Right forelimb (tissue), 1 donor: Measurements from ENCODE around the gene NDUFAF2.
"Not testable (repeated sequence)": the region's sequence is repeated elsewhere in the genome, so short reads cannot be mapped to it uniquely, and the experiment has no call there.

ENCODE experiments used
- DNase-seq: peaks from one replicate; pipeline ENCODE4 v3.0.0-alpha.2; 2018

NDUFAF2 gene

DNA sequence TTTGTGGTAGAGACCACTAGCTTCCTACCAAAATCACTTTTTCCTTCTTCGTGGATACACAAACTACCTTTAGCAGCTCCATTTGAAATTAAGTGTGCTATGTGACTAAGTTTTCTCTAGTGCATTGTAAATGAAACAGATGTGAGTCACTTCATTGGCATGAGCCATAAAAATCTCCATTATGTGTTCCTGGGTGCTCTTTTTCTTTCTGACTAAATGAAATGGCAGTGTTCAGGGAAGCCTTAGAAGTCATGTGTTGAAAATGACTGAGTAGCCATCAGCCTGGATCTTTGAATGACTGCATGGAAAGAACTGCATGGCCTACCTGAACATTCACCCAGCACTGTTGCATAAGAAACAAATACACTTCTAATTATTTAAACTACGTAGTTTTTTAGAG lies 107.9 kb downstream of the NDUFAF2 start:
- DNase-seq: no peak

- DNase-seq: no peak
Observed at GRCh38 chr5:61053937-61054336, 108.9 kb downstream of the NDUFAF2 start.

DNA sequence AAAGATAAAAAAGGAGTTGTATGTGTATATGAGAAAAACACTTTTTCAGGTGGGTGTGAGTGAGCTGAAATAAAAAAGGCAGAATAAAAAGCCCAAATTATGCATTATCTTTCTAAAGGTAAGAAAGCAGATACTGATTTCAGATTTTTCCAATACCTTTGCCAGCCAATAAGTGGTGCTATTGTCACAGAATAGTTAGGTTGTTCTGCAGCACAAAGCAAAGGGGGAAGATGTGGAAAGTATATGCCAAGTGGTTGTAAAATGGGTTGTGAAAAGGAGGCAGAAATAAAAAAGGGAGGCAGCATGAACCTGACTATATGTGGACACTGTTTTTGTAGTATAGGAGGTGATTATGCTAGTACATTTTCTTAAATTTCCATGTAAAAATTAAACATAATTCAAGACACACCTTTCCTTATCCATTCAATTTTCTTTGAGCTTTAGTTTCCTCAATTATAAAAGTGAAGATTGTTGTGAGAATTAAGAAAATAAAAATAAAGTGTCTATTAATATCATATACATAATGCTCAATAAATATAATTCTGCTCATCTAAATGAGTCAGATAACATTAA lies 110.5 kb downstream of the NDUFAF2 start:
- no peak for DNase-seq

DNA sequence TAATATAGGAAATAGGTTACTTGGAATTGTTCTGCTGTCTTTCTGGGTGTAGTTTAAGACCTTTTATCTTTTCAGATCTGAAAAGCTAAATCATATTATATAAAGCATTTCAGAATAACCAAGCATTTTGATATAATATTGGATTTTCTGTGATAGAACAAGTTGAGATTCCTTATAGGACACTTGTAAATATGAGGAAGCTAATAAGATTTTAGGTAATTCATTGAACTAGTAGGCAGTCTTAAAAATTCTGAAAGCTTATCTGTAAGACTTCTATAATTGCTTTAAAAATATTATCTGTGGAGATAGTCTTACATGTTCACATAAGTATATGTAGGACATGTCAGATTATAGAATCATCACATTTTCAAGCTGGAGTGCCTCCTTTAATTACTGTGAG lies 114.5 kb downstream of the NDUFAF2 start:
- DNase-seq: no peak

DNA sequence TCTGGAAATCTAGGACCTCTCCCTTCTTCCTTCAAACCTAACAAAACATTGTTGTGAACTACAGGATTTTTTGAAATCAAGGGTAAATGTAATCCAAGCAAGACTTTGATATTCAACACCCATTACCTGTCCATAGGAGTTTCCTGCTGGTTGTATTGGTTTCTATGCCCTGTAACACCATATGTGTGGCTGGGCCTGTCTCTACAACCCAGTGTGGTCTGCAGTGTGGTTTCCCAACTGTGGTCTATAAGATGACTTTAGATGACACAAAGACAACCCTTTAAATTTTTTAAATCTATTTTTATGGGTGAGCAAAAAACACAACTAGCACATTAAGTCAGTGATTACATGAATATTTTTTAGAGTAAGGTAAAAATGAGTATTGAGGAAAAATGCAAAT lies 124.1 kb downstream of the NDUFAF2 start:
- no peak for DNase-seq

DNA sequence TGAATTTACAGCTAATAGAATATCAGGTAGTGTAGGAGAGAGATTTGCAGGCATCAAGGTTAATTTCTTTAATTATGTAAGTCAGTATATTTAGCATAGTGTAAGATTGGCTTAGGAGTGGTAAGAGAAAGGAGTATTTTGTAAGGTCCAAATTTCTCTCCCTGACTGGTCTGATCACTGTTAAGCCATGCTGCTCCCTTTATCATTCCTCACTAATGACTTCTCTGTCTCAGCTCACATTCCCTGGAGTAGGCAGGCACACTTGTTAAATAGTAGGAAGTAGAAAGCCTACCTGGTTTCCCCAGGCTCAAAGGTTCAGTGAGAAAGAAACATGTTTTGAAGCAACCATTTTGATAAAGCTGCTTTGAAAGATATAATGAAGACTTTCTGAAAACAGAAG lies 126.5 kb downstream of the NDUFAF2 start:
- DNase-seq: no peak

DNA sequence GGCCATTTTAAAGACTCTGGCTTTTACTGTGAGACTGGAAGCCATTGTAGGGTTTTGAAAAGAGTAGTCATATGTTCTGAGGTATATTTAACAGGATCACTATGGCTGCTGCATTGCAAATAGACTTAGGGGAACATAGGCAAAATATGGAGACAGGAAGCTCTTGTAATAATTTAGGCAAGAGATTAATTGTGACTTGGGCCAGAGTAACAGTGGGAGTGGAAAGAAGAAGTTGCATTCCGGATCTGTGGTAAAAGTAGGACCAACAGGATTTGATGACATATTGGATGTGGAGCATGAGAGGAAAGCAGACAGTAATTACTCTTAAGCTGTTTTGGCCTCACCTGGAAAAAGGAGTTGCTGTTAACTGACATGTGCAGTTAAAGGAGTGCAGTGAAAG lies 131.6 kb downstream of the NDUFAF2 start:
- no peak for DNase-seq

DNA sequence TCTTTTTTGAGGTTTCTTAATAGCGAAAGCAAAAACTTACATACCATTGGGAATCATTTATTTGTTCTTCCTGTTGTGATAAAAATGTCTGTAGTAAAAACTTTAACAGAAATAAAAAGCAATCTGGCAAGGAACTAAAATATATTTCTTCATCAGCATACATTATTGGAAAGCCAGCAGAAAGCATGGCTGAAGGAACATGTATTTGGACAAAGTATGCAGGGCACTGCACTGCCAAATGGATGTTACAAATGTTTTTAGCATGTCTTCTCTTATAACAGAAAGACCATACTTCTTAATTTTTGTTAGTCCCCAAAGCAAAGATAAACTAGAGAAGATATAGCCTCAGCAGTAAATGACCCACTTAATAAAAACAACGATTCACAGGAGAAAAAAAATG lies 136.7 kb downstream of the NDUFAF2 start:
- DNase-seq: no peak

GRCh38 chr5:61082516-61083280 lies 137.7 kb downstream of the NDUFAF2 start:
- no peak for DNase-seq

DNA sequence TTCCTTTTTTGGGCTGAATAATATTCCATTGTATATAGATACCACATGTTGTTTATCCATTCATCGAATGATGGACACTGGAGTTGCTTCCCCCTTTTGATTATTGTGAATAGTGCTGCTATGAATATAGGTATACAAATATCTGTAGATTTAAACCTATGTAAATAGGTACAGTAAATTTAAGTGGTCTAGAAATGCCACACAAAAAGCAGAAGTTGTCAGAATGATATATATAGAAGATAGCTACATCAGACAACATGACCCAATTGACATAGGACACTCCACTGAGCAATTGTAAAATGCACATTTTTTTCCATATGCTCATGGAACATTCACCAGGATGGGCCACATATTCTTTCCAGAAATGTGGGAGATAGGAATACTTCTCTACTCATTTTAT lies 139.7 kb downstream of the NDUFAF2 start:
- no peak for DNase-seq

DNA sequence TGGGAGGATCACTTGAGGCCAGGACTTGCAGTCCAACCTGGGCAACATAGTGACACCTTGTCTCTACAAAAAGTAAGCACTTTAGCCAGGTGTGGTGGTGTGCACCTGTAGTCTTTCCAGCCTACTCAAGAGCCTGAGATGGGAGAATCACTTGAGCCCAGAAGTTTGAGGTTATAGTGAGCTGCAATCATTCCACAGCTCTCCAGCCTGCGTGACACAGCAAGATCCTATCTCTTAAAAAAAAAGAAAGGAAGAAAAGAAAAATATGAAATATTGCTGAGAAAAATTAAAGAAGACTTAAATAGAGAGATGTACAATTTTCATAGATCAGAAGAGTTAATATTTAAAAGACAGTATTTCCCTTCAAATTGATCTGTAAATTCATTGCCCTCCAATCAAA lies 140.9 kb downstream of the NDUFAF2 start:
- DNase-seq: no peak

DNA sequence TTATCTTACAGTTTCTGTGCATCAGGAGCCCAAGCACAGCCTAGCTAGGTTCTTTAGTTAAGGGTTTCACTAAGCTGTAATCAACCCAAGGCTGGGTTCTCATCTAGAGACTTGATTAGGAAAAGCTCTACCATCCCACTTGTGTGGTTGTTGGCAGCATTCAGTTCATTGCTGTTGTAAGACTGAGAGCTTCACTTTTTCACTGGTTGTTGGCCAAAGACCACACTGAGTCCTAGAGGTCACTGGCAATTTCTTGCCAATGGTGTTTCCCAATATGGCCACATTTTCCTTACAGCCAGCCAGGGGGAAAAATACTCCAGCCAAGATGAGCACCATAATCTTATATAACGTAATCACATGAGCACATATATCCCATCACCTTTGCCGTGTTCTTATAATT lies 142.9 kb downstream of the NDUFAF2 start:
- no peak for DNase-seq

DNA sequence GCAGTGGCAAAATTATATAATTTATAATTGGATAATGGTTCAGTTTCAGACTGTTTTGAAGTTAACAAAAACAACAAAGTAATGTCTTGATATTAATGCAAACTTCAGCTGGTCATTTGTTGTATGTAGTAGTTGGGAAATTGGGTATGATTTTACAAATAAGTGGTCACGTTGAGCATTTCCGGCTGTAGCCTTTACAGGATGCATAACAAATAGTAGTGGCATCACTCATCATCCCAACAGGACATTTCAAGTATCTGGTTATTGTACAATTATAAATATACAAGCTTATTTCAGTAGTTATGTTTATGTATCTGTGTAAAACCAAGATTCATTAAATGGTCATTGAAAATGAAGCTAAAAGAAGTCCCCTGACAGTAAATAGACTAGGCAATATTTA lies 144.3 kb downstream of the NDUFAF2 start:
- no peak for DNase-seq

DNA sequence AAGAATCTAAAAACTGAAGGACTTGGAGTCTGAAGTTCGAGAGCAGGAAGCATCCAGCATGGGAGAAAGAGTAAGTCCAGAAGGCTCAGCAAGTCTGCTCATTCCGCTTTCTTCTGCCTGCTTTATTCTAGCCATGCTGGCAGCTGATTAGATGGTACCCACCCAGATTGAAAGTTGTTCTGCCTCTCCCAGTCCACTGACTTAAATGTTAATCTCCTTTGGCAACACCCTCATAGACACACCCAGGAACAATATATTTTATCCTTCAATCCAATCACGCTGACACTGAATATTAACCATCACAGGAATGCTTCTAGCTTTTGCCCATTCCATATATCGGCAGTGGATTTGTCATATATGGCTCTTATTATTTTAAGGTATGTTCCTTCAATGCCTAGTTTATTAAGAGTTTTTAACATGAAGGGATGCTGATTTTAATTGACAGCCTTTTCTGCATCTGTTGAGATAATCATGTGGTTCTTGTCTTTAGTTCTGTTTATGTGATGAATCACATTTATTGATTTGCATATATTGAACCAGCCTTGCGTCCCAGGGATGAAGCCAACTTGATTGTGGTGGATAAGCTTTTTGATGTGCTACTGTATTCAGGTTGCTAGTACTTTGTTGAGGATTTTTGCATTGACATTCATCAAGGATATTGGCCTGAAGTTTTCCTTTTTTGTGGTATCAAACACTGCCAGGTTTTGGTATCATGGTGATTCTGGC lies 148.2 kb downstream of the NDUFAF2 start:
- not testable (repeated sequence) for DNase-seq

DNA sequence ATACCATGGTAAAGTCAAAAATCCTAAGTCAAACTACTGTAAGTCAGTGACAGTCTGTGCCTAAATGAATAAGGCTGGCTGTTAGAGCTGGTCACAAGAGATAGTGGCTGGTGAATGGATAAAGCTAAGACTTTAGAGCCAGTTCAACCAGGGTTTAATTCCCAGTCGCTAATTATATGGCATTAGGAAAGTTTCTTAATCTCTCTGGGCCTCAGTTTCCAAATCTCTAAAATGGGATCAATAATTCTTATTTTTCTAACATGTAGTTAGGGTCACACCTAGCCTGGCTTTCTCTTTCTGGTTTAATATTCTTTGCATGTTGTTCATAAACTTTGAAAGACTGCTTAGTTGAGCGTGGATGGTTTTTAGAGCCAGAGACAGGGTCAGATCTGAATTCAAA lies 152.5 kb downstream of the NDUFAF2 start:
- no peak for DNase-seq

DNA sequence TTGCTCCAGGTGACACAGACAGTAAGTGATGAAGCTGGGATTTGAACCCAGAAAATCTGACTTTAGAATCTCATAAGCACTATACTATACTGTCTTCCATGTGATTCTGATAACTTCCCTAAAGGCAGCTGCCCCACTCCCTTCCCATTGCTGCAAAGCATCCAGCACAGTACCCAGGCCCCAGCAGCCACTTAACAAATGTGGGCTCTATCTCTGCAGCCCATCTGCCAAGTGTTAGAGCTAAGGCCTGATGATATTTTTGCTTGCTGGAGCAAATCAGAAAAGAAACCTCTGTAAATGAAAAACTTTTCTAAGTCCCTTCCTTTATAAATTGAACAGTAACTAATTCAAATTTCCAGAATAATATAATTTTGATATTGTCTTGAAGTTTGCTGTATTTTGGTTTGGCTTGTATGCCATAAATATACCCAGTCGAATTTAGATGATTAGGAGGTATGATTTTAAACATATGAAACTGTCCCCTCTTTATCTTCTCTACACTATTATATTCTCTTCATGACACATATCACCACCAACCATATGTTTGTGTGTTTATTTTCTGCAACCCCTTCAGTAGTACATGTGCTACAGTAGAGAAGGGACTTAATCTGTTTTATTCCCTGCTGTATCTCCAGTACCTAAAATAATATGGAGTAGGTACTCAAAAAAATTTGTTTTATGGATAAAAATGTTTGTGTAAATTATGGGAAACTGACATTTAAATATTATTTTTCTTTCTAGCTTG lies 153.4 kb downstream of the NDUFAF2 start:
- DNase-seq: no peak

DNA sequence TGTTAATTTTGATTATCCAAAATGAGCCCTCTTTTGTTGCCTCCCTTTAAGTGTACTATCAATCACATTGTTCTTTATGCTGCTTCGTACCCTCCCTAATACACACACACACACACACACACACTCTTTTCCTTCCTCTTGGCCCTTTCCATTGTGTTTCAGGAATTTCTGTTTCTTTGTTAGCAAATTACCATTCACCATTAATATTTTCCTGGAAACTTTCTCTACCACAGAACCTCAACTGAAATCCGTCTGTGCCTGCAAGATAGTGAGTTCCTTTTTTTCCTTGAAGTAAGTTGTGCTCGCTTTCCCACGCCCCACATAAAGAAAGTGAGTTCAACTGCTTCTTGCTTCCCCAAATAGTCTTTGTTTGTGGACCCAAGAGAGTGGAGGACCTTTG lies 155.4 kb downstream of the NDUFAF2 start:
- DNase-seq: no peak

DNA sequence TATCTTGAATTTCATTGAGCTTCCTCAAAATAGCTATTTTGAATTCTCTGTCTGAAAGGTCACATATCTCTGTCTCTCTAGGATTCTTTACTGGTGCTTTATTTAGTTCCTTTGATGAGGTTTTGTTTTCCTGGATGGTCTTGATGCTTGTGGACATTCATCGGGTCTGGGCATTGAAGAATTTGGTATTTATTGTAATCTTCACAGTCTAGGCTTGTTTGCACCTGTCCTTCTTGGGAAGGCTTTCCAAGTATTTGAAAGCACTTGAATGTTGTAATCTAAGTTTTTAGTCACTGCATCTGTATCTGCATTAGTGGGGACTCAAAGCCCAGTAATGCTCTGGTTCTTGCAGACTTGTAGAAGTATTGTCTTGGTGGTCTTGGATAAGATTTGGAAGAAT lies 169.4 kb downstream of the NDUFAF2 start:
- DNase-seq: no peak

DNA sequence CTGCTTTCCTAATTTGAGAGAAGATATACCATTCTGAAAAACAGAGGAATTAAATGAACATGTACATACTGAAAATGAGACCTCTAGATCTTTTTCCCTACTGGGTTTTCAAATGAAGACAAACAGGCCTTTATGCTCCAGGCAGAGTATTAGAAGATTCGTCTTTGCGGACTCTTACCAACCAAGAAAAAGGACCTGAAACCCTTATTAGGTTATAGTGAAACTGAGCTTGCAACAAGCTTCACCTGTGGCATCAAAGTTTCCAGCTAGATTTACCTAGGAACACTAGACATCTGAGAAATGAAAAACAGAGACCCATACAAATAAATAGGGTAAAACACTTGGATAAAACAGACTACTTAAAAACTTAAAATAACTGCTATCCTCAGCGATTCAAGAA lies 171.0 kb downstream of the NDUFAF2 start:
- no peak for DNase-seq

- DNase-seq: no peak
Observed at GRCh38 chr5:61119066-61119465, 174.1 kb downstream of the NDUFAF2 start.

DNA sequence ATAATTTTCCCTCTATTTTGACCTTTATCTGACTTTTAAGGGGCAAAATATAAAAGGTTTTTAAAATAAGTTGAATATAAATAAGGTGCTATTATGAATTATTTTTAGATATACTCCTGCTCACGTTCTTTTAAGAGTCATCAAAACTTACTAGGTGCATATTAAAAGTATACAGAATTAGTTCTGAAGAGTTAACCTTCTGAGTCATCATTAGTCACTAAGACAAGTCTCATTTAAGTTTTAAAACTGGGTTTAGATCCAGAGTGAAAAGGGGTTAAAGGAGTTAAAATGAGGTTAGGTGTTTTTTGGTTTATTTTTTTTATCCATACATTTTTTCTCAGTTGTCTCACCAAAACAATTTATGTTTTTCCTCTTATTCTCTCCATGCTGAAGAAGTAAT lies 175.5 kb downstream of the NDUFAF2 start:
- DNase-seq: no peak

DNA sequence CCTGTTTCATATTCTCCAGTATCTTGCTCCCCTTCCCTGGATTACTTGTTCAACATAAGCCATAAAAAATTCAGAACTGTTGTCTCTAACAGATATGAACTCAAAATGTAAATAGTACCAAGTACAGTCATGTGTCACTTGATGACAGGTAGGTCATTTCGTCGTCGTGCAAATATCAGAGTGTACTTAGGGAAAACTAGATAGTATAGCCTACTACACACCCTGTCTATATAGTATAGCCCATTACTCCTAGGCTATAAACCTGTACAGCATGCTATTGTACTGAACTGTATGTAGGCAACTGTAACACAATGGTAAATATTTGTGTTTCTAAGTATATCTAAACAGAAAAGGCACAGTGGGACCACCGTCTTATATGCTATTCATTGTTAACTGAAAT lies 178.1 kb downstream of the NDUFAF2 start:
- DNase-seq: no peak

GRCh38 chr5:61130289-61130688 lies 185.3 kb downstream of the NDUFAF2 start:
- DNase-seq: no peak

- DNase-seq: no peak
Observed at GRCh38 chr5:61132559-61132958, 187.6 kb downstream of the NDUFAF2 start.
